ENCODE measurements around the gene BCAP29. TPM values are rescaled to one million over a fixed set of nuclear protein-coding genes. Genes with fewer than 3 reads are reported as not detected.

Gene BCAP29
- total RNA-seq, 1 donor from 2014 or later: 103 TPM

- Mint-ChIP-seq H3K27ac (no peak overlapping the region), H3K4me3 (peak overlapping the region; percentile 36)
Measured at GRCh38 chr7:107560898-107561516, 19.0 kb upstream of the BCAP29 start.

GRCh38 chr7:107563081-107563774 is 16.8 kb upstream of the BCAP29 start:
- peaks cover 75% of the 10 kb centered on the region for H3K79me2 ChIP-seq (ENCODE audit: low read depth)
- H3K4me1 ChIP-seq: peaks cover 16% of the 10 kb centered on the region
- H3K27me3 ChIP-seq: no peaks in the 10 kb centered on the region
- Mint-ChIP-seq H3K27ac (peak overlapping the region; percentile 88), H3K27me3 (ENCODE audit: insufficient read depth, low read depth) (no peaks in the 10 kb centered on the region), H3K4me1 (peaks cover 32% of the 10 kb centered on the region), H3K9me3 (no peaks in the 10 kb centered on the region), H3K36me3 (no peaks in the 10 kb centered on the region), H3K4me3 (peak overlapping the region; percentile 87)
- peak overlapping the region; percentile 88 for H3K4me3 ChIP-seq
- no peaks in the 10 kb centered on the region for H3F3A ChIP-seq (ENCODE audit: low read depth)
- H3K27ac ChIP-seq: no peak overlapping the region
- H3K9ac ChIP-seq: peak overlapping the region; percentile 87
- peak overlapping the region; percentile 88 for H3K4me2 ChIP-seq
- peaks cover 3% of the 10 kb centered on the region for H4K20me1 ChIP-seq (ENCODE audit: low read depth)
- TF ChIP-seq CTCF (IDR thresholded peaks at IDR 0.05) (no peak), EZH2phosphoT487 (IDR thresholded peaks at IDR 0.05) (no peak), EZH2 (IDR thresholded peaks at IDR 0.05) (no peak)
- H3K9me3 ChIP-seq (ENCODE audit: low read depth): no peaks in the 10 kb centered on the region
- H2AFZ ChIP-seq (replicated peaks): peak overlapping the region; percentile 98
- H3K36me3 ChIP-seq: no peaks in the 10 kb centered on the region
- no peak for DNase-seq (ENCODE audit: low spot score)

More at GRCh38 chr7:107560898-107561516, 19.0 kb upstream of the BCAP29 start:
- peaks cover 4% of the 10 kb centered on the region for H3K36me3 Mint-ChIP-seq
- H3K4me2 ChIP-seq: no peak overlapping the region
- no peaks in the 10 kb centered on the region for H3K9me3 Mint-ChIP-seq
- no peaks in the 10 kb centered on the region for H3K9me3 ChIP-seq (ENCODE audit: low read depth)
- no peaks in the 10 kb centered on the region for H3K27me3 Mint-ChIP-seq (ENCODE audit: insufficient read depth, low read depth)
- H3F3A ChIP-seq (ENCODE audit: low read depth): no peaks in the 10 kb centered on the region
- H3K4me1 ChIP-seq: peaks cover 16% of the 10 kb centered on the region
- H3K36me3 ChIP-seq: no peaks in the 10 kb centered on the region
- no peaks in the 10 kb centered on the region for H3K27me3 ChIP-seq
- peaks cover 73% of the 10 kb centered on the region for H3K79me2 ChIP-seq (ENCODE audit: low read depth)
- no peak overlapping the region for H3K27ac ChIP-seq
- H3K4me1 Mint-ChIP-seq: peaks cover 31% of the 10 kb centered on the region
- H3K4me3 ChIP-seq: no peak overlapping the region
- no peak overlapping the region for H3K9ac ChIP-seq
- peaks cover 3% of the 10 kb centered on the region for H4K20me1 ChIP-seq (ENCODE audit: low read depth)
- no peak for TF ChIP-seq EZH2 (IDR thresholded peaks at IDR 0.05)
- TF ChIP-seq CTCF (IDR thresholded peaks at IDR 0.05): no peak
- TF ChIP-seq EZH2phosphoT487 (IDR thresholded peaks at IDR 0.05): no peak
- no peak overlapping the region for H2AFZ ChIP-seq (replicated peaks)
- no peak for DNase-seq (ENCODE audit: low spot score)

- Histone ChIP-seq H3F3A (ENCODE audit: low read depth) (no peaks in the 10 kb centered on the region), H4K20me1 (ENCODE audit: low read depth) (peaks cover 3% of the 10 kb centered on the region), H3K4me1 (peaks cover 16% of the 10 kb centered on the region), H3K36me3 (no peaks in the 10 kb centered on the region), H3K79me2 (ENCODE audit: low read depth) (peaks cover 69% of the 10 kb centered on the region), H2AFZ (replicated peaks) (peak within 1 kb of the TSS; percentile 98), H3K27me3 (no peaks in the 10 kb centered on the region), H3K4me3 (peak within 1 kb of the TSS; percentile 88), H3K9ac (peak within 1 kb of the TSS; percentile 87), H3K4me2 (peak within 1 kb of the TSS; percentile 88), H3K27ac (peak within 1 kb of the TSS; percentile 51), H3K9me3 (ENCODE audit: low read depth) (no peaks in the 10 kb centered on the region)
- peaks cover 32% of the 10 kb centered on the region for H3K4me1 Mint-ChIP-seq
- no peaks in the 10 kb centered on the region for H3K36me3 Mint-ChIP-seq
- H3K9me3 Mint-ChIP-seq: no peaks in the 10 kb centered on the region
- no peak for TF ChIP-seq EZH2phosphoT487 (IDR thresholded peaks at IDR 0.05)
- TF ChIP-seq EZH2 (IDR thresholded peaks at IDR 0.05): no peak
- no peak for TF ChIP-seq CTCF (IDR thresholded peaks at IDR 0.05)
- peak within 1 kb of the TSS; percentile 87 for H3K4me3 Mint-ChIP-seq
- no peaks in the 10 kb centered on the region for H3K27me3 Mint-ChIP-seq (ENCODE audit: insufficient read depth, low read depth)
- DNase-seq (ENCODE audit: low spot score): peak; percentile 91
- H3K27ac Mint-ChIP-seq: peak within 1 kb of the TSS; percentile 88
Measured at GRCh38 chr7:107563775-107564552, 16.1 kb upstream of the BCAP29 start, which contains the start of the genes COG5 and DUS4L. COG5 (minus strand) TSS chr7:107563920; CDS start chr7:107563896, 24 bp downstream. DUS4L (plus strand) TSS chr7:107563971; CDS start chr7:107567071, 3,100 bp downstream.
